H9 (cell line): ENCODE results near the gene GRIK3. TPM values are rescaled to one million over a fixed set of nuclear protein-coding genes. Genes with fewer than 3 reads are reported as not detected.

Source experiments
- DNase-seq: peaks from one replicate; pipeline ENCODE4 v3.0.0-alpha.2; 2017
- H2AFZ ChIP-seq: one replicate; pipeline ENCODE4 v1.6.1; 2013; ENCODE audit warnings: mild to moderate bottlenecking, low read length, control low read depth, moderate library complexity
- H2AK5ac ChIP-seq: 2 replicates; pipeline ENCODE4 v1.6.1; 2013; ENCODE audit warnings: low read length, control low read depth, mixed read lengths; ENCODE audit not compliant: insufficient read length
- H2BK120ac ChIP-seq: one replicate; pipeline ENCODE4 v1.6.1; 2013; ENCODE audit warnings: low read depth, mild to moderate bottlenecking, low read length, control low read depth, inconsistent platforms; ENCODE audit not compliant: poor library complexity, severe bottlenecking
- H2BK12ac ChIP-seq: 2 replicates; pipeline ENCODE4 v1.6.1; 2013; ENCODE audit warnings: low read length, control low read depth, mixed read lengths, low read depth; ENCODE audit not compliant: insufficient read length
- H2BK15ac ChIP-seq: 2 replicates; pipeline ENCODE4 v1.6.1; 2013; ENCODE audit warnings: low read depth, low read length, control low read depth
- H2BK20ac ChIP-seq: one replicate; pipeline ENCODE4 v1.6.1; 2013; ENCODE audit warnings: low read depth, mild to moderate bottlenecking, low read length, control low read depth, inconsistent platforms; ENCODE audit not compliant: poor library complexity, severe bottlenecking
- H2BK5ac ChIP-seq: 2 replicates; pipeline ENCODE4 v1.6.1; 2013; ENCODE audit warnings: low read length, control low read depth, mixed read lengths; ENCODE audit not compliant: insufficient read length
- H3K14ac ChIP-seq: 2 replicates; pipeline ENCODE4 v1.6.1; 2013; ENCODE audit warnings: low read length, control low read depth; ENCODE audit not compliant: insufficient read depth
- H3K18ac ChIP-seq: 2 replicates; pipeline ENCODE4 v1.6.1; 2013; ENCODE audit warnings: low read depth, mild to moderate bottlenecking, mixed read lengths, low read length, control low read depth; ENCODE audit not compliant: insufficient read length
- H3K23ac ChIP-seq: 2 replicates; pipeline ENCODE4 v1.6.1; 2013; ENCODE audit warnings: low read length, control low read depth, mixed read lengths, low read depth; ENCODE audit not compliant: insufficient read length
- H3K23me2 ChIP-seq: 2 replicates; pipeline ENCODE4 v1.6.1; 2013; ENCODE audit warnings: low read depth, mild to moderate bottlenecking, mixed read lengths, low read length, control low read depth; ENCODE audit not compliant: insufficient read length, poor library complexity, severe bottlenecking
- H3K27ac ChIP-seq: 2 replicates; pipeline ENCODE4 v1.5.1; 2013; ENCODE audit warnings: low read length, control low read depth, mixed read lengths, low read depth; ENCODE audit not compliant: insufficient read length
- H3K27me3 ChIP-seq: 2 replicates; pipeline ENCODE4 v1.6.1; 2013; ENCODE audit warnings: low read length, control low read depth, inconsistent platforms; ENCODE audit not compliant: insufficient read depth
- H3K4ac ChIP-seq: 2 replicates; pipeline ENCODE4 v1.6.1; 2013; ENCODE audit warnings: low read depth, mild to moderate bottlenecking, control low read depth, inconsistent platforms, low read length, moderate library complexity
- H3K4me1 ChIP-seq: 2 replicates; pipeline ENCODE4 v1.6.1; 2013; ENCODE audit warnings: low read length, control low read depth, inconsistent platforms; ENCODE audit not compliant: insufficient read depth
- H3K4me2 ChIP-seq: 2 replicates; pipeline ENCODE4 v1.6.1; 2013; ENCODE audit warnings: low read length, control low read depth, mixed read lengths; ENCODE audit not compliant: insufficient read length, insufficient read depth
- H3K56ac ChIP-seq: 2 replicates; pipeline ENCODE4 v1.6.1; 2013; ENCODE audit warnings: low read depth, mild to moderate bottlenecking, mixed read lengths, low read length, control low read depth; ENCODE audit not compliant: insufficient read length
- H3K79me1 ChIP-seq: 2 replicates; pipeline ENCODE4 v1.6.1; 2013; ENCODE audit warnings: low read depth, mild to moderate bottlenecking, moderate library complexity, low read length, control low read depth, inconsistent platforms; ENCODE audit not compliant: insufficient read depth, poor library complexity, severe bottlenecking
- H3K79me2 ChIP-seq: 2 replicates; pipeline ENCODE4 v1.6.1; 2013; ENCODE audit warnings: low read length, control low read depth, inconsistent platforms; ENCODE audit not compliant: insufficient read depth
- H3K9ac ChIP-seq: 2 replicates; pipeline ENCODE4 v1.6.1; 2013; ENCODE audit warnings: low read length, control low read depth, mixed read lengths; ENCODE audit not compliant: insufficient read length; ENCODE audit errors: extremely low read depth
- H3K9me3 ChIP-seq: one replicate; pipeline ENCODE4 v1.6.1; 2013; ENCODE audit warnings: low read depth, low read length, inconsistent platforms; ENCODE audit not compliant: control insufficient read depth
- H3T11ph ChIP-seq: one replicate; pipeline ENCODE4 v1.6.1; 2013; ENCODE audit warnings: mild to moderate bottlenecking, low read length, control low read depth, inconsistent platforms
- H4K20me1 ChIP-seq: one replicate; pipeline ENCODE4 v1.6.1; 2013; ENCODE audit not compliant: control insufficient read depth, insufficient read length, insufficient read depth
- H4K5ac ChIP-seq: 2 replicates; pipeline ENCODE4 v1.6.1; 2013; ENCODE audit warnings: low read depth, mild to moderate bottlenecking, mixed read lengths, low read length, control low read depth; ENCODE audit not compliant: insufficient read length
- H4K8ac ChIP-seq: replicated peaks from 2 replicates; pipeline ENCODE4 v1.6.1; 2013; ENCODE audit warnings: low read length, control low read depth, mixed read lengths, low read depth; ENCODE audit not compliant: insufficient read length
- H4K91ac ChIP-seq: 2 replicates; pipeline ENCODE4 v1.6.1; 2013; ENCODE audit warnings: low read depth, mild to moderate bottlenecking, moderate library complexity, mixed read lengths, low read length, control low read depth; ENCODE audit not compliant: insufficient read length
- H3K27ac Mint-ChIP-seq, 3 experiments: 2 replicates in 2 of 3; 3 replicates in 1 of 3; pipeline ENCODE4 v1.8.0; 2020 to 2021; ENCODE audit warnings: mixed read lengths in 3 of 3, mild to moderate bottlenecking in 1 of 3, moderate library complexity in 1 of 3
- H3K27me3 Mint-ChIP-seq: 2 replicates; pipeline ENCODE4 v1.8.0; 2021; ENCODE audit warnings: low read depth, mild to moderate bottlenecking, moderate library complexity, mixed read lengths
- H3K36me3 Mint-ChIP-seq, 3 experiments: 2 replicates in 2 of 3; 3 replicates in 1 of 3; pipeline ENCODE4 v1.8.0; 2020 to 2021; ENCODE audit warnings: low read depth in 3 of 3, mixed read lengths in 3 of 3; ENCODE audit not compliant: insufficient read depth in 1 of 3
- H3K4me1 Mint-ChIP-seq, 2 experiments: 2 replicates each; pipeline ENCODE4 v1.8.0; 2020; ENCODE audit warnings: mixed read lengths in 2 of 2
- H3K4me3 Mint-ChIP-seq, 2 experiments: 2 replicates in 1 of 2; 3 replicates in 1 of 2; pipeline ENCODE4 v1.8.0; 2020 to 2021; ENCODE audit warnings: mild to moderate bottlenecking in 2 of 2, mixed read lengths in 2 of 2, moderate library complexity in 1 of 2
- H3K9me3 Mint-ChIP-seq, 2 experiments: 2 replicates in 1 of 2; 3 replicates in 1 of 2; pipeline ENCODE4 v1.8.0; 2020; ENCODE audit warnings: mild to moderate bottlenecking in 2 of 2, mixed read lengths in 2 of 2, moderate library complexity in 1 of 2
- CTCF ChIP-seq: fragments of 200-600 bp; sonication (generic); conservative IDR thresholded peaks from 3 replicates; pipeline ENCODE4 v1.8.0; 2021; ENCODE audit warnings: antibody characterized with exemption, mild to moderate bottlenecking
- WGBS: extraction: QIAGEN DNeasy Blood & Tissue Kit; methylation state at CpG from one replicate; pipeline ENCODE4 v1.1.7; 2013; ENCODE audit warnings: missing lambda C conversion rate, low lambda C conversion rate, mixed read lengths; ENCODE audit not compliant: insufficient read length; ENCODE audit errors: extremely low coverage; 5-methylcytosine and 5-hydroxymethylcytosine counted together
- total RNA-seq: library from RNA; stranded (reverse); gene quantifications from 2 replicates; pipeline ENCODE4 v1.2.1, GENCODE V29; 2021

Gene GRIK3
- total RNA-seq, 1 experiment from 2014 or later = 1.7 TPM

GRCh38 chr1:36825226-36825625 is 209.1 kb downstream of the GRIK3 start:
- no peak overlapping the region for H3K23ac ChIP-seq
- H3K23me2 ChIP-seq = no peaks in the 10 kb centered on the region
- no peak overlapping the region for H3T11ph ChIP-seq
- no peak overlapping the region; the same call in 1 of the 2 replicates for H3K4ac ChIP-seq
- no peak overlapping the region for H3K56ac ChIP-seq
- no CpG with 5 or more reads among the region's 6 CpGs for WGBS
- no peak overlapping the region for H3K4me2 ChIP-seq
- DNase-seq = no peak
- no peak overlapping the region for H2BK120ac ChIP-seq
- no peak overlapping the region for H3K18ac ChIP-seq
- no peak overlapping the region for H2BK5ac ChIP-seq
- H4K91ac ChIP-seq = no peak overlapping the region
- no peak overlapping the region for H4K5ac ChIP-seq
- H3K27ac ChIP-seq = no peak overlapping the region
- H2BK12ac ChIP-seq = no peak overlapping the region
- peaks cover 9% of the 10 kb centered on the region for H3K27me3 Mint-ChIP-seq
- H4K20me1 ChIP-seq = peaks cover 2% of the 10 kb centered on the region
- H3K4me1 Mint-ChIP-seq = peaks cover 28 to 29% of the 10 kb centered on the region in 2 experiments
- TF ChIP-seq CTCF = no peak
- H3K79me1 ChIP-seq = no peaks in the 10 kb centered on the region
- peaks cover 7% of the 10 kb centered on the region for H3K4me1 ChIP-seq
- no peak overlapping the region for H2AFZ ChIP-seq
- no peak overlapping the region for H3K9ac ChIP-seq
- H2BK15ac ChIP-seq = no peak overlapping the region
- no peaks in the 10 kb centered on the region for H3K9me3 ChIP-seq
- H3K27me3 ChIP-seq = no peaks in the 10 kb centered on the region; the same call in 1 of the 2 replicates
- H3K27ac Mint-ChIP-seq = no peak overlapping the region; a peak in 1 of 7 replicates
- H3K9me3 Mint-ChIP-seq = no peaks in the 10 kb centered on the region
- H3K14ac ChIP-seq = no peak overlapping the region; the same call in 1 of the 2 replicates
- no peaks in the 10 kb centered on the region for H3K79me2 ChIP-seq
- no peak overlapping the region for H3K4me3 Mint-ChIP-seq
- H3K36me3 Mint-ChIP-seq = peaks cover 2 to 4% (median 2%) of the 10 kb centered on the region in 3 experiments; a peak in 4 of 7 replicates
- H2BK20ac ChIP-seq = no peak overlapping the region
- H2AK5ac ChIP-seq = no peak overlapping the region
- H4K8ac ChIP-seq = no peak overlapping the region
